ENCODE measurements around the gene PTPRO.

Gene PTPRO

DNA sequence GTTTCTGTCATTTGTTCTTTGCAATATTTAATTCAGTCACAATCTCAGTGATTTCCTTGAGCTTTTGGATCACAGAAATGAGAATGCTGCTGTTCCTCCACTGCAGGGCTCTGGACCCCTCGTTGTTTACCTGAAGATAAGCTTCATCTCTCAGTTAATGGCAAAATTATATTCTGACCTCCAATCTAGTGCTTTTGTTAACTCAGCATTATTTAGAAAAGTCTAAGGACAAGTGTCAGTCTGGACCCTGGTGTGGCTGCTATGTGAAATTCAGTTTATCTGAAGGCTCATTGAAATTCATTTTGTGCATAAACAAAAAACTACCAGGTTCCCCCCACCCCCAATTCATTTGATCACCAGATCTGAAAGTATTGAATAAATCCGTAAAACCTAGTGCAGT lies 84.7 kb downstream of the PTPRO start:
- no peaks in the 10 kb centered on the region for H3K79me2 ChIP-seq
- TF ChIP-seq, protein P1, sequence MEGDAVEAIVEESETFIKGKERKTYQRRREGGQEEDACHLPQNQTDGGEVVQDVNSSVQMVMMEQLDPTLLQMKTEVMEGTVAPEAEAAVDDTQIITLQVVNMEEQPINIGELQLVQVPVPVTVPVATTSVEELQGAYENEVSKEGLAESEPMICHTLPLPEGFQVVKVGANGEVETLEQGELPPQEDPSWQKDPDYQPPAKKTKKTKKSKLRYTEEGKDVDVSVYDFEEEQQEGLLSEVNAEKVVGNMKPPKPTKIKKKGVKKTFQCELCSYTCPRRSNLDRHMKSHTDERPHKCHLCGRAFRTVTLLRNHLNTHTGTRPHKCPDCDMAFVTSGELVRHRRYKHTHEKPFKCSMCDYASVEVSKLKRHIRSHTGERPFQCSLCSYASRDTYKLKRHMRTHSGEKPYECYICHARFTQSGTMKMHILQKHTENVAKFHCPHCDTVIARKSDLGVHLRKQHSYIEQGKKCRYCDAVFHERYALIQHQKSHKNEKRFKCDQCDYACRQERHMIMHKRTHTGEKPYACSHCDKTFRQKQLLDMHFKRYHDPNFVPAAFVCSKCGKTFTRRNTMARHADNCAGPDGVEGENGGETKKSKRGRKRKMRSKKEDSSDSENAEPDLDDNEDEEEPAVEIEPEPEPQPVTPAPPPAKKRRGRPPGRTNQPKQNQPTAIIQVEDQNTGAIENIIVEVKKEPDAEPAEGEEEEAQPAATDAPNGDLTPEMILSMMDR (IDR thresholded peaks at IDR 0.05): no peak
- no peaks in the 10 kb centered on the region for H3K4me1 ChIP-seq
- H3K27me3 ChIP-seq (ENCODE audit: control insufficient read depth, insufficient read depth, low read length): no peaks in the 10 kb centered on the region
- H3K36me3 ChIP-seq (ENCODE audit: control insufficient read depth, insufficient read depth, low read length): no peaks in the 10 kb centered on the region
- H3K9me3 ChIP-seq (ENCODE audit: control insufficient read depth, low read length): no peaks in the 10 kb centered on the region
- H3K27ac ChIP-seq: no peak overlapping the region
- no peak overlapping the region for H2AFZ ChIP-seq
- H3K4me3 ChIP-seq (ENCODE audit: low read depth, low read length): no peak overlapping the region
- no peak overlapping the region for H3K9ac ChIP-seq
- no peak overlapping the region for H3K4me2 ChIP-seq (ENCODE audit: low read length)

DNA sequence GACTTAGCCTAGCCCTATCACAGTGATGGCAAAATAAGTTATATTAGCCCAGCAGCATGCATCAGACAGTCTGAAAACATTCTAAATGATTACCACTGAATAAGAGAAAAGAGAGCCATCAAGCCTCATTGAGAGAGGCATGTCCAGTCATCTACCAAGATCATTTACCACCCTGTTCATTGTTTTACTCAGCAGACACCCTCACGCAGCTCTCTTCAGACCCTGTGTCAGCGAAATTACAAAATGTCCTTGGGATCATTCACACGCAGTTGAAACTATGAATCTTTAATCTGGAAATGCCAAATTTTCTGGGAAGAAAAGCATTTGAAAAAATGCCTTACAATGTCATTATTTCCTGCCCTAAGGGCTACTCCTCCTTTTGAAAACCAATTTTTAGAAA lies 89.5 kb downstream of the PTPRO start:
- Histone ChIP-seq H3K4me1 (no peaks in the 10 kb centered on the region), H3K9me3 (ENCODE audit: control insufficient read depth, low read length) (no peaks in the 10 kb centered on the region), H3K27me3 (ENCODE audit: control insufficient read depth, insufficient read depth, low read length) (no peaks in the 10 kb centered on the region), H3K27ac (no peak overlapping the region), H3K9ac (no peak overlapping the region), H3K4me3 (ENCODE audit: low read depth, low read length) (no peak overlapping the region), H3K36me3 (ENCODE audit: control insufficient read depth, insufficient read depth, low read length) (no peaks in the 10 kb centered on the region), H3K4me2 (ENCODE audit: low read length) (no peak overlapping the region), H2AFZ (no peak overlapping the region), H3K79me2 (no peaks in the 10 kb centered on the region)
- TF ChIP-seq, protein P1 (IDR thresholded peaks at IDR 0.05): no peak

DNA sequence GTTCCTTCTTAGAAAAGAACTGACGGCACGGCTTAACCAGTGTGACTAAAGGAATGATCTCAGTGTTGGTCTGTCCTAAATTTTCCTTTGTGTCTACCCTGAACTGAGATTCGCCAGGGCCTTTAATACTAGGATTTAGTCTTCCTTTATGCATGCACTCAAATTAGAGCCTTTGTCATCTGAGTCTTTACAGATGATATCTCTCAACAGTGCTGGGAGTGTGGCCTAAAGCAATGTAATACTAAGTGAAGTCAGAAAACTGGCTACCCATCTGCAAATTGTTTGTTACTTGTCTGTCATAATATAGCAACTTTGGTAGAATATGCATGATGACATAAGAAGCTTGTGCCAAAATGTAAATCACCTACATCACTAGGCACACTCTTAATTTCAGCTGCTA lies 95.4 kb downstream of the PTPRO start:
- TF ChIP-seq, protein P1 (IDR thresholded peaks at IDR 0.05): no peak
- no peaks in the 10 kb centered on the region for H3K27me3 ChIP-seq (ENCODE audit: control insufficient read depth, insufficient read depth, low read length)
- H3K4me2 ChIP-seq (ENCODE audit: low read length): no peak overlapping the region
- no peaks in the 10 kb centered on the region for H3K9me3 ChIP-seq (ENCODE audit: control insufficient read depth, low read length)
- H3K79me2 ChIP-seq: no peaks in the 10 kb centered on the region
- H3K9ac ChIP-seq: no peak overlapping the region
- H3K27ac ChIP-seq: no peak overlapping the region
- H2AFZ ChIP-seq: no peak overlapping the region
- no peak overlapping the region for H3K4me3 ChIP-seq (ENCODE audit: low read depth, low read length)
- no peaks in the 10 kb centered on the region for H3K36me3 ChIP-seq (ENCODE audit: control insufficient read depth, insufficient read depth, low read length)
- H3K4me1 ChIP-seq: no peaks in the 10 kb centered on the region

GRCh38 chr12:15423629-15424028 lies 101.3 kb downstream of the PTPRO start:
- Histone ChIP-seq H3K4me3 (ENCODE audit: low read depth, low read length) (no peak overlapping the region), H3K4me1 (no peaks in the 10 kb centered on the region), H3K79me2 (no peaks in the 10 kb centered on the region), H2AFZ (no peak overlapping the region), H3K9ac (no peak overlapping the region), H3K4me2 (ENCODE audit: low read length) (no peak overlapping the region), H3K27me3 (ENCODE audit: control insufficient read depth, insufficient read depth, low read length) (no peaks in the 10 kb centered on the region), H3K27ac (no peak overlapping the region), H3K36me3 (ENCODE audit: control insufficient read depth, insufficient read depth, low read length) (no peaks in the 10 kb centered on the region), H3K9me3 (ENCODE audit: control insufficient read depth, low read length) (no peaks in the 10 kb centered on the region)
- TF ChIP-seq, protein P1 (IDR thresholded peaks at IDR 0.05): no peak

GRCh38 chr12:15427913-15428312 lies 105.6 kb downstream of the PTPRO start:
- Histone ChIP-seq H3K79me2 (no peaks in the 10 kb centered on the region), H3K4me2 (ENCODE audit: low read length) (no peak overlapping the region), H3K36me3 (ENCODE audit: control insufficient read depth, insufficient read depth, low read length) (no peaks in the 10 kb centered on the region), H2AFZ (no peak overlapping the region), H3K9ac (no peak overlapping the region), H3K27ac (no peak overlapping the region), H3K9me3 (ENCODE audit: control insufficient read depth, low read length) (no peaks in the 10 kb centered on the region), H3K27me3 (ENCODE audit: control insufficient read depth, insufficient read depth, low read length) (no peaks in the 10 kb centered on the region), H3K4me1 (no peaks in the 10 kb centered on the region), H3K4me3 (ENCODE audit: low read depth, low read length) (no peak overlapping the region)
- TF ChIP-seq, protein P1 (IDR thresholded peaks at IDR 0.05): no peak

Data from parathyroid adenoma (tissue), 2 donors.